Measurements from ENCODE around the gene TAS2R3.
"Not testable (repeated sequence)": the region's sequence is repeated elsewhere in the genome, so short reads cannot be mapped to it uniquely, and the experiment has no call there.

TAS2R3 gene

GRCh38 chr7:141737836-141738591 lies 25.9 kb upstream of the TAS2R3 start, which contains the start of gene SSBP1:
Gene SSBP1 (plus strand): TSS chr7:141738358. CDS start chr7:141739167, 809 bp downstream.
- no peaks in the 10 kb centered on the region for H3K27me3 ChIP-seq (ENCODE audit: control insufficient read depth in 5 of 5, insufficient read depth in 4 of 5, low read length in 5 of 5)
- peak within 1 kb of the TSS; percentile 95 to 100 (median 99) for H3K4me3 ChIP-seq (ENCODE audit: low read depth in 1 of 5, low read length in 5 of 5)
- no peaks in the 10 kb centered on the region for H3K9me3 ChIP-seq (ENCODE audit: control insufficient read depth in 5 of 5, low read length in 5 of 5)
- H3K9ac ChIP-seq (ENCODE audit: low read length in 5 of 5) = peak within 1 kb of the TSS; percentile 78 to 92 (median 84)
- peaks cover 16 to 30% (median 22%) of the 10 kb centered on the region in 5 donors for H3K36me3 ChIP-seq (ENCODE audit: control insufficient read depth in 5 of 5, insufficient read depth in 5 of 5, low read length in 5 of 5)
- H3K27ac ChIP-seq (ENCODE audit: low read depth, low read length) = peak within 1 kb of the TSS; percentile 73
- H3K4me1 ChIP-seq (ENCODE audit: control insufficient read depth in 5 of 5, insufficient read depth in 5 of 5, low read length in 5 of 5) = peaks cover 4 to 23% (median 20%) of the 10 kb centered on the region in 5 donors

- H3K4me3 ChIP-seq (ENCODE audit: low read depth in 1 of 5, low read length in 5 of 5) = peak overlapping the region; percentile 95 to 100 (median 99)
Measured at GRCh38 chr7:141738592-141739013, 25.3 kb upstream of the TAS2R3 start.

GRCh38 chr7:141739250-141739649 lies 24.6 kb upstream of the TAS2R3 start:
- Histone ChIP-seq H3K36me3 (ENCODE audit: control insufficient read depth in 5 of 5, insufficient read depth in 5 of 5, low read length in 5 of 5) (peaks cover 28 to 42% (median 34%) of the 10 kb centered on the region in 5 donors), H3K9me3 (ENCODE audit: control insufficient read depth in 5 of 5, low read length in 5 of 5) (no peaks in the 10 kb centered on the region), H3K4me3 (ENCODE audit: low read depth in 1 of 5, low read length in 5 of 5) (peak overlapping the region in 3 of 5 donors; percentile 99 to 100 (median 100)), H3K27me3 (ENCODE audit: control insufficient read depth in 5 of 5, insufficient read depth in 4 of 5, low read length in 5 of 5) (no peaks in the 10 kb centered on the region), H3K27ac (ENCODE audit: low read depth, low read length) (peak overlapping the region; percentile 73), H3K9ac (ENCODE audit: low read length in 5 of 5) (peak overlapping the region in 2 of 5 donors; percentile 79 to 84), H3K4me1 (ENCODE audit: control insufficient read depth in 5 of 5, insufficient read depth in 5 of 5, low read length in 5 of 5) (peaks cover 4 to 23% (median 20%) of the 10 kb centered on the region in 5 donors)

More at GRCh38 chr7:141738592-141739013, 25.3 kb upstream of the TAS2R3 start:
- H3K27me3 ChIP-seq (ENCODE audit: control insufficient read depth in 5 of 5, insufficient read depth in 4 of 5, low read length in 5 of 5) = no peaks in the 10 kb centered on the region
- peaks cover 4 to 23% (median 20%) of the 10 kb centered on the region in 5 donors for H3K4me1 ChIP-seq (ENCODE audit: control insufficient read depth in 5 of 5, insufficient read depth in 5 of 5, low read length in 5 of 5)
- H3K9me3 ChIP-seq (ENCODE audit: control insufficient read depth in 5 of 5, low read length in 5 of 5) = no peaks in the 10 kb centered on the region
- H3K27ac ChIP-seq (ENCODE audit: low read depth, low read length) = peak overlapping the region; percentile 73
- H3K36me3 ChIP-seq (ENCODE audit: control insufficient read depth in 5 of 5, insufficient read depth in 5 of 5, low read length in 5 of 5) = peaks cover 22 to 36% (median 28%) of the 10 kb centered on the region in 5 donors
- H3K9ac ChIP-seq (ENCODE audit: low read length in 5 of 5) = peak overlapping the region; percentile 78 to 92 (median 84)

- Histone ChIP-seq H3K9me3 (ENCODE audit: control insufficient read depth in 5 of 5, low read length in 5 of 5) (no peaks in the 10 kb centered on the region), H3K36me3 (ENCODE audit: control insufficient read depth in 5 of 5, insufficient read depth in 5 of 5, low read length in 5 of 5) (peaks cover 45 to 64% (median 54%) of the 10 kb centered on the region in 5 donors), H3K9ac (ENCODE audit: low read length in 5 of 5) (no peak overlapping the region), H3K4me3 (ENCODE audit: low read depth in 1 of 5, low read length in 5 of 5) (no peak overlapping the region), H3K27me3 (ENCODE audit: control insufficient read depth in 5 of 5, insufficient read depth in 4 of 5, low read length in 5 of 5) (no peaks in the 10 kb centered on the region), H3K4me1 (ENCODE audit: control insufficient read depth in 5 of 5, insufficient read depth in 5 of 5, low read length in 5 of 5) (peaks cover 2 to 20% (median 17%) of the 10 kb centered on the region in 5 donors), H3K27ac (ENCODE audit: low read depth, low read length) (no peak overlapping the region)
Measured at GRCh38 chr7:141742229-141742628, 21.7 kb upstream of the TAS2R3 start.

GRCh38 chr7:141744131-141744530 lies 19.8 kb upstream of the TAS2R3 start:
- no peak overlapping the region for H3K27ac ChIP-seq (ENCODE audit: low read depth, low read length)
- H3K9ac ChIP-seq (ENCODE audit: low read length in 5 of 5) = no peak overlapping the region
- peaks cover 0 to 5% (median 4%) of the 10 kb centered on the region in 5 donors for H3K4me1 ChIP-seq (ENCODE audit: control insufficient read depth in 5 of 5, insufficient read depth in 5 of 5, low read length in 5 of 5)
- no peaks in the 10 kb centered on the region for H3K27me3 ChIP-seq (ENCODE audit: control insufficient read depth in 5 of 5, insufficient read depth in 4 of 5, low read length in 5 of 5)
- H3K36me3 ChIP-seq (ENCODE audit: control insufficient read depth in 5 of 5, insufficient read depth in 5 of 5, low read length in 5 of 5) = peaks cover 55 to 80% (median 65%) of the 10 kb centered on the region in 5 donors
- H3K4me3 ChIP-seq (ENCODE audit: low read depth in 1 of 5, low read length in 5 of 5) = no peak overlapping the region
- no peaks in the 10 kb centered on the region for H3K9me3 ChIP-seq (ENCODE audit: control insufficient read depth in 5 of 5, low read length in 5 of 5)

- peaks cover 0 to 21% (median 15%) of the 10 kb centered on the region in 5 donors for H3K9me3 ChIP-seq (ENCODE audit: control insufficient read depth in 5 of 5, low read length in 5 of 5)
- no peak overlapping the region for H3K27ac ChIP-seq (ENCODE audit: low read depth, low read length)
- no peaks in the 10 kb centered on the region for H3K4me1 ChIP-seq (ENCODE audit: control insufficient read depth in 5 of 5, insufficient read depth in 5 of 5, low read length in 5 of 5)
- H3K4me3 ChIP-seq (ENCODE audit: low read depth in 1 of 5, low read length in 5 of 5) = no peak overlapping the region
- H3K36me3 ChIP-seq (ENCODE audit: control insufficient read depth in 5 of 5, insufficient read depth in 5 of 5, low read length in 5 of 5) = peaks cover 71 to 89% (median 76%) of the 10 kb centered on the region in 5 donors
- no peaks in the 10 kb centered on the region for H3K27me3 ChIP-seq (ENCODE audit: control insufficient read depth in 5 of 5, insufficient read depth in 4 of 5, low read length in 5 of 5)
- H3K9ac ChIP-seq (ENCODE audit: low read length in 5 of 5) = no peak overlapping the region
Measured at GRCh38 chr7:141748396-141748795, 15.5 kb upstream of the TAS2R3 start.

GRCh38 chr7:141751904-141752303 lies 12.0 kb upstream of the TAS2R3 start:
- not testable (repeated sequence) for H3K27me3 ChIP-seq (ENCODE audit: control insufficient read depth in 5 of 5, insufficient read depth in 4 of 5, low read length in 5 of 5); H3K4me1 ChIP-seq (ENCODE audit: control insufficient read depth in 5 of 5, insufficient read depth in 5 of 5, low read length in 5 of 5); H3K9ac ChIP-seq (ENCODE audit: low read length in 5 of 5); H3K27ac ChIP-seq (ENCODE audit: low read depth, low read length)
- Histone ChIP-seq H3K36me3 (ENCODE audit: control insufficient read depth in 5 of 5, insufficient read depth in 5 of 5, low read length in 5 of 5) (peaks cover 51 to 83% (median 65%) of the 10 kb centered on the region in 5 donors), H3K4me3 (ENCODE audit: low read depth in 1 of 5, low read length in 5 of 5) (peak overlapping the region in 1 of 5 donors; percentile 31), H3K9me3 (ENCODE audit: control insufficient read depth in 5 of 5, low read length in 5 of 5) (peaks cover 0 to 21% (median 15%) of the 10 kb centered on the region in 5 donors)

- Histone ChIP-seq H3K9ac (ENCODE audit: low read length in 5 of 5) (no peak overlapping the region), H3K4me1 (ENCODE audit: control insufficient read depth in 5 of 5, insufficient read depth in 5 of 5, low read length in 5 of 5) (no peaks in the 10 kb centered on the region), H3K27ac (ENCODE audit: low read depth, low read length) (no peak overlapping the region), H3K4me3 (ENCODE audit: low read depth in 1 of 5, low read length in 5 of 5) (no peak overlapping the region), H3K27me3 (ENCODE audit: control insufficient read depth in 5 of 5, insufficient read depth in 4 of 5, low read length in 5 of 5) (no peaks in the 10 kb centered on the region), H3K9me3 (ENCODE audit: control insufficient read depth in 5 of 5, low read length in 5 of 5) (peaks cover 0 to 21% (median 15%) of the 10 kb centered on the region in 5 donors), H3K36me3 (ENCODE audit: control insufficient read depth in 5 of 5, insufficient read depth in 5 of 5, low read length in 5 of 5) (peaks cover 58 to 89% (median 70%) of the 10 kb centered on the region in 5 donors)
Measured at GRCh38 chr7:141752634-141753033, 11.3 kb upstream of the TAS2R3 start.

GRCh38 chr7:141754939-141755338 lies 9.0 kb upstream of the TAS2R3 start:
- Histone ChIP-seq H3K36me3 (ENCODE audit: control insufficient read depth in 5 of 5, insufficient read depth in 5 of 5, low read length in 5 of 5) (peaks cover 51 to 80% (median 63%) of the 10 kb centered on the region in 5 donors), H3K4me1 (ENCODE audit: control insufficient read depth in 5 of 5, insufficient read depth in 5 of 5, low read length in 5 of 5) (no peaks in the 10 kb centered on the region), H3K27me3 (ENCODE audit: control insufficient read depth in 5 of 5, insufficient read depth in 4 of 5, low read length in 5 of 5) (no peaks in the 10 kb centered on the region), H3K27ac (ENCODE audit: low read depth, low read length) (no peak overlapping the region), H3K9me3 (ENCODE audit: control insufficient read depth in 5 of 5, low read length in 5 of 5) (peaks cover 0 to 21% (median 15%) of the 10 kb centered on the region in 5 donors), H3K4me3 (ENCODE audit: low read depth in 1 of 5, low read length in 5 of 5) (no peak overlapping the region), H3K9ac (ENCODE audit: low read length in 5 of 5) (no peak overlapping the region)

GRCh38 chr7:141770083-141770583 lies 6.2 kb downstream of the TAS2R3 start:
- not testable (repeated sequence) for H3K4me1 ChIP-seq (ENCODE audit: control insufficient read depth in 5 of 5, insufficient read depth in 5 of 5, low read length in 5 of 5); H3K9ac ChIP-seq (ENCODE audit: low read length in 5 of 5); H3K27me3 ChIP-seq (ENCODE audit: control insufficient read depth in 5 of 5, insufficient read depth in 4 of 5, low read length in 5 of 5); H3K4me3 ChIP-seq (ENCODE audit: low read depth in 1 of 5, low read length in 5 of 5); H3K9me3 ChIP-seq (ENCODE audit: control insufficient read depth in 5 of 5, low read length in 5 of 5); H3K27ac ChIP-seq (ENCODE audit: low read depth, low read length)
- peaks cover 4 to 11% (median 5%) of the 10 kb centered on the region in 5 donors for H3K36me3 ChIP-seq (ENCODE audit: control insufficient read depth in 5 of 5, insufficient read depth in 5 of 5, low read length in 5 of 5)

Data from subcutaneous abdominal adipose tissue (tissue), 5 donors.